ENCODE data around the gene POLD1. TPM values are rescaled to one million over a fixed set of nuclear protein-coding genes. Genes with fewer than 3 reads are reported as not detected.
A peak's percentile ranks its signal among the peaks of the same experiment; 100 is the strongest.

The POLD1 gene
- total RNA-seq, 1 donor from 2014 or later: 22.9 TPM

- no peak overlapping the region for H3K27ac ChIP-seq
- H3K36me3 ChIP-seq: no peaks in the 10 kb centered on the region
- no peak overlapping the region for H3K4me3 ChIP-seq
- DNase-seq (ENCODE audit: low spot score in 2 of 2): no peak
- intact Hi-C loops (cut with DNase I): no loop called here
- TF ChIP-seq CTCF (IDR thresholded peaks at IDR 0.05): no peak
- H3K9me3 ChIP-seq: no peaks in the 10 kb centered on the region
- no peaks in the 10 kb centered on the region for H3K4me1 ChIP-seq
- H3K27me3 ChIP-seq: no peaks in the 10 kb centered on the region
Measured at GRCh38 chr19:50425581-50425980, 41.4 kb downstream of the POLD1 start.

- H3K36me3 ChIP-seq: no peaks in the 10 kb centered on the region
- H3K27ac ChIP-seq: no peak overlapping the region
- peaks cover 12% of the 10 kb centered on the region for H3K27me3 ChIP-seq
Measured at GRCh38 chr19:50427318-50427925, 43.3 kb downstream of the POLD1 start.

GRCh38 chr19:50427997-50428425 lies 43.9 kb downstream of the POLD1 start:
- intact Hi-C loops (cut with DNase I): no loop called here
- Histone ChIP-seq H3K27me3 (peaks cover 14% of the 10 kb centered on the region), H3K27ac (peak overlapping the region in 1 of 2 donors; percentile 4)

More at GRCh38 chr19:50427318-50427925, 43.3 kb downstream of the POLD1 start:
- intact Hi-C loops (cut with DNase I): no loop called here
- Histone ChIP-seq H3K4me3 (no peak overlapping the region), H3K4me1 (peaks cover 10% of the 10 kb centered on the region in 2 donors), H3K9me3 (no peaks in the 10 kb centered on the region)
- no peak for DNase-seq (ENCODE audit: low spot score in 2 of 2)
- TF ChIP-seq CTCF (IDR thresholded peaks at IDR 0.05): no peak

GRCh38 chr19:50428772-50429463 lies 44.8 kb downstream of the POLD1 start:
- no peak overlapping the region for H3K27ac ChIP-seq
- H3K27me3 ChIP-seq: peaks cover 18% of the 10 kb centered on the region
- no peaks in the 10 kb centered on the region for H3K9me3 ChIP-seq

More at GRCh38 chr19:50427997-50428425, 43.9 kb downstream of the POLD1 start:
- no peaks in the 10 kb centered on the region for H3K9me3 ChIP-seq
- peak; percentile 61 to 88 for DNase-seq (ENCODE audit: low spot score in 2 of 2)
- peaks cover 10% of the 10 kb centered on the region in 2 donors for H3K4me1 ChIP-seq
- no peak for TF ChIP-seq CTCF (IDR thresholded peaks at IDR 0.05)
- H3K36me3 ChIP-seq: no peaks in the 10 kb centered on the region
- no peak overlapping the region for H3K4me3 ChIP-seq

GRCh38 chr19:50430888-50431342 lies 46.8 kb downstream of the POLD1 start:
- Histone ChIP-seq H3K27ac (peak overlapping the region in 1 of 2 donors; percentile 22), H3K9me3 (no peaks in the 10 kb centered on the region), H3K27me3 (peaks cover 20% of the 10 kb centered on the region), H3K4me3 (peak overlapping the region; percentile 59 to 76), H3K36me3 (no peaks in the 10 kb centered on the region), H3K4me1 (peaks cover 10% of the 10 kb centered on the region in 2 donors)
- no peak for TF ChIP-seq CTCF (IDR thresholded peaks at IDR 0.05)
- intact Hi-C loops (cut with DNase I): loop anchor here (2.0 to 5.0 kb wide), 2 partner anchors 46 to 81 kb away; partner anchors contain the start of genes ASPDH, JOSD2 and POLD1
- DNase-seq (ENCODE audit: low spot score in 2 of 2): no peak

More at GRCh38 chr19:50428772-50429463, 44.8 kb downstream of the POLD1 start:
- H3K36me3 ChIP-seq: no peaks in the 10 kb centered on the region
- H3K4me3 ChIP-seq: no peak overlapping the region
- TF ChIP-seq CTCF (IDR thresholded peaks at IDR 0.05): no peak
- intact Hi-C loops (cut with DNase I): no loop called here
- H3K4me1 ChIP-seq: peaks cover 10% of the 10 kb centered on the region in 2 donors
- DNase-seq (ENCODE audit: low spot score in 2 of 2): no peak
